Activated T-helper 1 cell treated with anti-CD3 and anti-CD28 coated beads, Interleukin-12 subunit alpha, Interleukin-12 subunit beta, Interleukin-2, Interleukin-4 antibody, amounts not matched to agents 30 ng/mL and 10 ng/mL and 1 ng/mL, durations not matched to agents 14 hours and 24 hours and 36 hours (primary cell): ENCODE data around the gene ABCA13. TPM values are rescaled to one million over a fixed set of nuclear protein-coding genes. Genes with fewer than 3 reads are reported as not detected.

Experiments
- DNase-seq: peaks from one replicate; pipeline ENCODE4 v3.0.0; 2021; ENCODE audit warnings: low spot score
- H3K27ac Mint-ChIP-seq: one replicate; pipeline ENCODE4 v1.8.0; 2021; ENCODE audit warnings: mild to moderate bottlenecking, mixed read lengths
- H3K27me3 Mint-ChIP-seq: one replicate; pipeline ENCODE4 v1.8.0; 2022; ENCODE audit warnings: mild to moderate bottlenecking, moderate library complexity, mixed read lengths; ENCODE audit not compliant: insufficient read depth
- H3K36me3 Mint-ChIP-seq: one replicate; pipeline ENCODE4 v1.8.0; 2021; ENCODE audit warnings: low read depth, mixed read lengths
- H3K4me1 Mint-ChIP-seq: one replicate; pipeline ENCODE4 v1.8.0; 2021; ENCODE audit warnings: low read depth, mixed read lengths
- H3K4me3 Mint-ChIP-seq: one replicate; pipeline ENCODE4 v1.8.0; 2021; ENCODE audit warnings: mild to moderate bottlenecking, moderate library complexity, mixed read lengths
- H3K9me3 Mint-ChIP-seq: one replicate; pipeline ENCODE4 v1.8.0; 2021; ENCODE audit warnings: mixed read lengths
- intact Hi-C: fragments of 100-400 bp; cut with micrococcal nuclease; formaldehyde crosslinking; loops from one replicate; pipeline ENCODE4 v1.15.1; 2024
- total RNA-seq: library from RNA; stranded (reverse); gene quantifications from 2 replicates; pipeline ENCODE4 v1.2.3, GENCODE V29; 2022

ABCA13 gene
- total RNA-seq, 1 donor from 2014 or later: not detected

DNA sequence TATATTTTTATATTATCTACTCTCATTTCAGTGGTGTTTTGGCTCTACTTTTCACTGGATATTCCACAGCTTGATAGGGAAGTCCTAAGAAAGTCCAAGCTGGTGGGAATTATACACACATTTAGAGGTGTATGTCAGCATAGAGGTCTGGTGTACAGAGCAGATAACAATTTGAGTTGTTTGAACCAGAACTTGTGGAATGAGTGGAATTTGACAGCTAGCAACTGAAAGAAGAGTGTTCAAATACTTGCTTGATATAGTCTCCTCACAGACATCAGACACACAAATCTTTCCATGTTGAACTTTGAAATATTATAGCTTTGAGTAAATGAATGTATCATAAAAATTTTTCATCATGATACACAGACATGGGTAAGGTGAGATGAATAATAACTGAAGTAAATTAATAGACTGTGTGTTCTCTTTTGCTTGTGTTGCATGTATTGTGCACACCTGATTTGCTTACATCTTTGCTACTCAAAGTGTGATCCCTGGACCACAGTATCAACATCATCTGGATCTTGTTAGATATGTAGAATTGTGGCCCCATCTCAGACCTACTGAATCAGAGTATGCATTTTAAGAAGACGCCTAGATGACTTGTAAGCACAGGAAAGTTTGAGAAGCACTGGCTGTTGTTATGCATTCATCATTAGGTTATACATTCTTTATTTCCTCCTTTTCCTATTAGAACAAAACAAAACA, 91.5 kb downstream of the ABCA13 start:
- no peak overlapping the region for H3K27ac Mint-ChIP-seq
- no peaks in the 10 kb centered on the region for H3K36me3 Mint-ChIP-seq
- H3K4me1 Mint-ChIP-seq: no peaks in the 10 kb centered on the region
- peaks cover 3% of the 10 kb centered on the region for H3K27me3 Mint-ChIP-seq
- H3K9me3 Mint-ChIP-seq: no peaks in the 10 kb centered on the region
- no peak overlapping the region for H3K4me3 Mint-ChIP-seq
- no peak for DNase-seq
- intact Hi-C loops: no loop called here

DNA sequence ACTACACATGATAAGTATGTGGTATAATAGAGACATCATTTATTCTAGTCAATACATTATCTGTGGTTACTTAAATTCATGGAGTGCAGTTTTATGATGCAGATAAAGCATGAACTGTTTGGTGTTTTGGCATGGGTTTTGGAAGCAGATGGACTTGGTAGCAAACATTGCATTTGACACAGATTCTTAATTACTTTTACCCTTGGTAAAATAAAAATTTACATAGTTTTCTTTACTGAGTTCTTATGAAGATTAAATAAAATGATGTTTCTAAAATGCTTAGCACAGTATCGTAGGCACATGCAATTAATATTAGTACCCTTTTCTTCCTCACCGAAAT, 92.0 kb downstream of the ABCA13 start:
- intact Hi-C loops: no loop called here
- no peak for DNase-seq
- no peaks in the 10 kb centered on the region for H3K9me3 Mint-ChIP-seq
- H3K4me1 Mint-ChIP-seq: no peaks in the 10 kb centered on the region
- no peak overlapping the region for H3K4me3 Mint-ChIP-seq
- no peak overlapping the region for H3K27ac Mint-ChIP-seq
- H3K36me3 Mint-ChIP-seq: no peaks in the 10 kb centered on the region
- H3K27me3 Mint-ChIP-seq: peaks cover 3% of the 10 kb centered on the region

DNA sequence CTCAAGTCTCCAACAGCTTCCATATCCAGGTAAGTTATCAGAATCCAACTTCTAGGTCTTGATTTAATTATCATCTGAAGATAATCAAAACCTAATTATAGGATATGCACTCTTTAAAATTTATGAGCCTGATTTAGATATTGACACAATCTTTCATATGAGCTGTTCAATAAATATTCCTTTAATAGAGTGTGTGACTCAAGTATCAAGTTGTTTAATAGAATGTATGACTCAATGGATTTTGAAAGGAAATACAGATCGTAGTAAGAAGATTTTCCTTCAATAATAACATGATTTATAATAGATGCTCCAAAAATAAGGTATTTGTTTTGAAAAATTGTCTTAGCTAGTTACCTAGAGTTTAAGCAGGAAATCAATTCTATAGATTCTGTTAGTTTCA, 97.8 kb downstream of the ABCA13 start:
- Mint-ChIP-seq H3K4me3 (no peak overlapping the region), H3K36me3 (no peaks in the 10 kb centered on the region), H3K27me3 (peaks cover 6% of the 10 kb centered on the region), H3K27ac (no peak overlapping the region), H3K9me3 (no peaks in the 10 kb centered on the region), H3K4me1 (no peaks in the 10 kb centered on the region)
- intact Hi-C loops: no loop called here
- no peak for DNase-seq

DNA sequence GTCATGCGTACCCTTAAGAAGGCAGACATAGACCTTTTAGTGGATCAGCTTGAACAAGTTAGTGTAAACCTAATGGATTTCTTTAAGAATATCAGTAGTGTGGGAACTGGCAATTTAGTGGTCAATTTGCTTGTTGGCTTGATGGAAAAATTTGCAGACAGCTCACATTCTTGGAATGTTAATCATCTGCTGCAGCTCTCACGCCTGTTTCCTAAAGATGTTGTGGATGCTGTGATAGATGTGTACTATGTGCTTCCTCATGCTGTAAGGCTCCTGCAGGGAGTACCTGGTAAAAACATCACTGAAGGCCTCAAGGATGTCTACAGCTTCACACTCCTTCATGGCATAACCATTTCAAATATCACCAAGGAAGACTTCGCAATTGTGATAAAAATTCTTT, 103.4 kb downstream of the ABCA13 start:
- no peaks in the 10 kb centered on the region for H3K9me3 Mint-ChIP-seq
- no peaks in the 10 kb centered on the region for H3K4me1 Mint-ChIP-seq
- H3K4me3 Mint-ChIP-seq: no peak overlapping the region
- peaks cover 5% of the 10 kb centered on the region for H3K27me3 Mint-ChIP-seq
- H3K27ac Mint-ChIP-seq: no peak overlapping the region
- intact Hi-C loops: no loop called here
- no peaks in the 10 kb centered on the region for H3K36me3 Mint-ChIP-seq
- no peak for DNase-seq

- no peaks in the 10 kb centered on the region for H3K4me1 Mint-ChIP-seq
Observed at GRCh38 chr7:48279420-48279819, 108.2 kb downstream of the ABCA13 start.

DNA sequence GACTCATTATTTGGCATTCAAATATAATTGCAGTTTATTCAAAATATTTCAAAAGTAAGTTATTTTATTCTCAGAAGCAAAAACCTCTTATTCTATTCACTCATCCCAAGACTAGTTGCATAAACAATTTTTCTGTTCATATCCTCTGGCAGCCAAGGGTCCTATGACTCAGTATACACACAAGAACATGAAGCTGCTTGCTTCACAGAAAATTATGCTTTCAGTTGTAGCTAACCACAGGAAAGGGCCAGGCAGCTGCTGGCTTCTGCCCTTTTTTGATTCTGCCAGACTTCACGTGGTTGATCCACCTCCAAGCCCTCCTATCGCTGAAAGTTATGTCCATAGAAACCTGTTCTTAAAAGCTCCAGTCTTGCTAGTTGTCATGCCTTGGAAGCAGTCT, 108.8 kb downstream of the ABCA13 start:
- Mint-ChIP-seq H3K9me3 (no peaks in the 10 kb centered on the region), H3K4me3 (no peak overlapping the region), H3K36me3 (no peaks in the 10 kb centered on the region), H3K4me1 (no peaks in the 10 kb centered on the region), H3K27me3 (peaks cover 7% of the 10 kb centered on the region), H3K27ac (no peak overlapping the region)
- intact Hi-C loops: no loop called here
- DNase-seq: no peak

More at GRCh38 chr7:48279420-48279819, 108.2 kb downstream of the ABCA13 start:
- intact Hi-C loops: loop anchor here (2.0 kb wide), 1 partner anchor 19 kb away; no protein-coding TSS in a partner anchor
- Mint-ChIP-seq H3K27ac (no peak overlapping the region), H3K36me3 (no peaks in the 10 kb centered on the region), H3K9me3 (no peaks in the 10 kb centered on the region), H3K4me3 (no peak overlapping the region), H3K27me3 (peaks cover 5% of the 10 kb centered on the region)
- no peak for DNase-seq

- no peaks in the 10 kb centered on the region for H3K36me3 Mint-ChIP-seq
- no peaks in the 10 kb centered on the region for H3K4me1 Mint-ChIP-seq
- no peak overlapping the region for H3K4me3 Mint-ChIP-seq
- H3K27me3 Mint-ChIP-seq: peaks cover 10% of the 10 kb centered on the region
- H3K27ac Mint-ChIP-seq: no peak overlapping the region
- H3K9me3 Mint-ChIP-seq: no peaks in the 10 kb centered on the region
- no peak for DNase-seq
- intact Hi-C loops: no loop called here
Observed at GRCh38 chr7:48285373-48285772, 114.1 kb downstream of the ABCA13 start.

GRCh38 chr7:48286836-48287235, 115.6 kb downstream of the ABCA13 start:
- no peak for DNase-seq
- Mint-ChIP-seq H3K4me3 (no peak overlapping the region), H3K27ac (no peak overlapping the region), H3K4me1 (no peaks in the 10 kb centered on the region), H3K27me3 (peaks cover 10% of the 10 kb centered on the region), H3K9me3 (no peaks in the 10 kb centered on the region), H3K36me3 (no peaks in the 10 kb centered on the region)
- intact Hi-C loops: no loop called here

GRCh38 chr7:48289656-48290055, 118.4 kb downstream of the ABCA13 start:
- no peak overlapping the region for H3K4me3 Mint-ChIP-seq
- H3K9me3 Mint-ChIP-seq: no peaks in the 10 kb centered on the region
- H3K4me1 Mint-ChIP-seq: no peaks in the 10 kb centered on the region
- DNase-seq: no peak
- no peaks in the 10 kb centered on the region for H3K36me3 Mint-ChIP-seq
- intact Hi-C loops: loop anchor here (10.0 kb wide), 1 partner anchor 155 kb away; no protein-coding TSS in a partner anchor
- H3K27ac Mint-ChIP-seq: no peak overlapping the region
- peaks cover 10% of the 10 kb centered on the region for H3K27me3 Mint-ChIP-seq

DNA sequence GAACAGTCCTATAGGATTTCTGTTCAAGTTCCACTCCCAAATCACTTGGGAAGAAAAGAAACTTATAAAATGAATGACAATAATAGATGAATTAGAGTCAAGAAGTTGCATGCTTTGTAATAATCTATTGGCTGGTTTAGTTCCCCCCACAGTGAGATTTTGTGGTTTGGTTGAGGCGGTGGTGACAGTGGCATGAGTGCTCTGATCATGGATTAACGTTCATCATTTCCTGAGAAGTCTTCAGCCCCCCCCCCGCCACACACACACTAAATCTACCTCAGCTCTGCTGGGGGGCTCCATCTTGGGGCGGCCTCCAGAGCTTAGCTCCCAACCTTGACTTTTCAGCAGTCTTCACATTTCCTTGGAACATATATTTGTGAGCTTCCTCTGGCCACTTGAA, 121.7 kb downstream of the ABCA13 start:
- no peaks in the 10 kb centered on the region for H3K9me3 Mint-ChIP-seq
- H3K4me3 Mint-ChIP-seq: no peak overlapping the region
- DNase-seq: no peak
- no peaks in the 10 kb centered on the region for H3K4me1 Mint-ChIP-seq
- intact Hi-C loops: loop anchor here (10.0 kb wide), 1 partner anchor 158 kb away; no protein-coding TSS in a partner anchor
- no peak overlapping the region for H3K27ac Mint-ChIP-seq
- no peaks in the 10 kb centered on the region for H3K36me3 Mint-ChIP-seq
- no peaks in the 10 kb centered on the region for H3K27me3 Mint-ChIP-seq

GRCh38 chr7:48295296-48295971, 124.2 kb downstream of the ABCA13 start:
- no peak overlapping the region for H3K4me3 Mint-ChIP-seq
- H3K27me3 Mint-ChIP-seq: no peaks in the 10 kb centered on the region
- intact Hi-C loops: loop anchor here (5.0 to 10.0 kb wide), 3 partner anchors 113 to 348 kb away; partner anchors contain the start of gene PKD1L1
- H3K9me3 Mint-ChIP-seq: no peaks in the 10 kb centered on the region
- DNase-seq: no peak
- H3K4me1 Mint-ChIP-seq: peaks cover 6% of the 10 kb centered on the region
- no peak overlapping the region for H3K27ac Mint-ChIP-seq
- no peaks in the 10 kb centered on the region for H3K36me3 Mint-ChIP-seq

- intact Hi-C loops: loop anchor here (5.0 to 10.0 kb wide), 3 partner anchors 115 to 350 kb away; partner anchors contain the start of gene PKD1L1
- Mint-ChIP-seq H3K4me3 (no peak overlapping the region), H3K36me3 (no peaks in the 10 kb centered on the region), H3K9me3 (no peaks in the 10 kb centered on the region), H3K27ac (no peak overlapping the region), H3K4me1 (peaks cover 6% of the 10 kb centered on the region), H3K27me3 (peaks cover 4% of the 10 kb centered on the region)
- DNase-seq: no peak
Observed at GRCh38 chr7:48296966-48297365, 125.7 kb downstream of the ABCA13 start.

DNA sequence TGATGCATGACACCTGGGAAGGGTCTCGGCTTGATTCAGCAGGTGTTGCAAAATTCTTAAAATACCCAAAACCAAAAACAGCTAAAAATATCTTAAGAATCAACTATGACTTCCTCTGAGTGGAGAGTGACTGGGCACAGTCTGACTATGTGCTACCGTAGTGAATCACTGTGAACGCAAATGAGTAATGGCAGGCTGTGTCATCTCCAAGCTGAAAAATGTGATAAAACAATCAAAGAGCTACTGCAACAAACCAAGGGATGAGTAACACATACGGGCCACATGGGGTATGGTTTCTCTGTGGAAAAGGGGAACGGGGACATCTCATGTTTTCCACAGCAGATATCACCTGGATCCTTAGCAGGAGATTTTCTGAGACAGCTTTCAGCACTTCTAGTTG, 127.5 kb downstream of the ABCA13 start:
- intact Hi-C loops: loop anchor here (1.0 to 10.0 kb wide), 10 partner anchors 20 to 1554 kb away; partner anchors contain the start of gene PKD1L1
- Mint-ChIP-seq H3K4me1 (peaks cover 6% of the 10 kb centered on the region), H3K36me3 (no peaks in the 10 kb centered on the region), H3K9me3 (no peaks in the 10 kb centered on the region), H3K27me3 (peaks cover 4% of the 10 kb centered on the region), H3K27ac (peak overlapping the region; percentile 71), H3K4me3 (no peak overlapping the region)
- DNase-seq: no peak
